ENCODE data around the gene ALG1.
A peak's percentile ranks its signal among the peaks of the same experiment; 100 is the strongest.
"Not testable (repeated sequence)": the region's sequence is repeated elsewhere in the genome, so short reads cannot be mapped to it uniquely, and the experiment has no call there.

The ALG1 gene

DNA sequence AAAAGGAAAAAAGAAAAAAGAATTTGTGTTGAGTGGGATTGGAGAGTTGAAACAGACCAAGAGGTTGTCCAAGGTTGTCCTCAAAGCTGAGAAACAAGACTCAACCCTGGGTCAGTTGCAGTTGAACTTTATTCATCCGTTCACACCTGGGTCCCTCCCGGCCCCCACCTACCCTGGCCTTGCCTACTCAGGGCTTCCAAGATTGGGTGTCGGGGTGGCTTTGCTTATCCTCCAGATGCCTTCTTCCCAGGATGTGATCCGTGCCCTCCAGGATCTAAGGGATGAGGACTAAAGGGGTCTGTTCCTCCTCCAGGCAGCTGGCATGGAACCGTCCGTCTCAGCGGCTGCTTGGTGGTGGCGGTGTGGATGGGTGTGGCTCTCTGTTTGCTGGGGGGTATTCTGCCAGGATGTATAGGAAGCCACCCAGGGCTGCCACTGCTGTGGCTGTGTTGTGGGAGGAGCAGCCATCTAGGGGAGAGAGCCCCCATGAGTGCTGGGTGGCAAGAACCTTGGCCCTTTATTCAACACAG lies 27.6 kb upstream of the ALG1 start:
- no peak for DNase-seq (ENCODE audit: low spot score)
- in situ Hi-C loops (cut with MboI; ENCODE audit: low sequenced_read_pairs, unreplicated experiment), result no loop called here
- TF ChIP-seq, protein P1, sequence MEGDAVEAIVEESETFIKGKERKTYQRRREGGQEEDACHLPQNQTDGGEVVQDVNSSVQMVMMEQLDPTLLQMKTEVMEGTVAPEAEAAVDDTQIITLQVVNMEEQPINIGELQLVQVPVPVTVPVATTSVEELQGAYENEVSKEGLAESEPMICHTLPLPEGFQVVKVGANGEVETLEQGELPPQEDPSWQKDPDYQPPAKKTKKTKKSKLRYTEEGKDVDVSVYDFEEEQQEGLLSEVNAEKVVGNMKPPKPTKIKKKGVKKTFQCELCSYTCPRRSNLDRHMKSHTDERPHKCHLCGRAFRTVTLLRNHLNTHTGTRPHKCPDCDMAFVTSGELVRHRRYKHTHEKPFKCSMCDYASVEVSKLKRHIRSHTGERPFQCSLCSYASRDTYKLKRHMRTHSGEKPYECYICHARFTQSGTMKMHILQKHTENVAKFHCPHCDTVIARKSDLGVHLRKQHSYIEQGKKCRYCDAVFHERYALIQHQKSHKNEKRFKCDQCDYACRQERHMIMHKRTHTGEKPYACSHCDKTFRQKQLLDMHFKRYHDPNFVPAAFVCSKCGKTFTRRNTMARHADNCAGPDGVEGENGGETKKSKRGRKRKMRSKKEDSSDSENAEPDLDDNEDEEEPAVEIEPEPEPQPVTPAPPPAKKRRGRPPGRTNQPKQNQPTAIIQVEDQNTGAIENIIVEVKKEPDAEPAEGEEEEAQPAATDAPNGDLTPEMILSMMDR (IDR thresholded peaks at IDR 0.05; ENCODE audit: borderline replicate concordance, control extremely low read depth, extremely low read depth, insufficient read depth, missing control alignments), result no peak

DNA sequence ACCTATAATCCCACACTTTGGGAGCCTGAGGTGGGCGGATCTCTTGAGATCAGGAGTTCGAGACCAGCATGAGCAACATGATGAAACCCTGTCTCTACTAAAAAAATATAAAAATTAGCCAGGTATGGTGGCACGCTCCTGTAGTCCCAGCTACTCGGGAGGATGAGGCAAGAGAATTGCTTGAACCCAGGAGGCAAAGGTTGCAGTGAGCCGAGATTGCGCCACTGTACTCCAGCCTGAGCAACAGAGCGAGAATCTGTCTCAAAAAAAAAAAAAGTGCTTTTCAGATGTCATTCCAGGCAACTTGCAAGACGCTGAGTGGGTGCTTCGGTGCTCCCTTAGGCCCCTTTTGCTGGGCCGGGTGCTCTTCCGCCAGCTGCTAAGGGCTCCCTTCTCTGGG lies 27.1 kb upstream of the ALG1 start:
- in situ Hi-C loops (cut with MboI; ENCODE audit: low sequenced_read_pairs, unreplicated experiment); DNase-seq (ENCODE audit: low spot score): not testable (repeated sequence)

DNA sequence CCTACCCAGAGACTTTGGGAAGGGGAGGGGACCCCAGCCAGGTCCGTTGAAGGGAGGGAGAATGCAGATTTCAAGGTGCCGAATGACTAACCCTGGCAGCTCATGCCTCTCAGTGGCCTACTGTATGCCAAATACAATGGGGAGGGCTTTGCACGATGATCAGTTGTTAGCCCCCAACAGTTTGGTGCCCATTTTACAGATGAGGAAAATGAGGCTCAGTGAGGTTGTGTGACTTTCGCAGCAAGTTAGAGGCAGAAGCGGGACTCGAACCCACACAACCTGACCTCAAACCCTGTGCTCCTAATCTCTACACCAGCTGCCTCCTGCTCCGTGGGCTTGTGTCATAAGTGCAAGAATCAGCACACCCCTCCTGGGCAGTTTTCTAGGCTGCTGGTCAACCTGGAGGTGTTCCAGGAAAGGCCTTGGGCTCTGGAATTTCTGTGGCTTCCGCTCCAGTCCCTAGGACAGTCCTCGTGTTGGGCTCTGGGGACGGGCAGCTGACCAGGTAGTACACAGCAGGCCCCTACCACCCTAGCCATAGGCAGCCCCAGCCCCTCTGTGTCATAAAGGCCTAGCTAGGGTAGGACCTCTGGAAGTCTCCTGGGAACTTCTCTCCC lies 26.0 kb upstream of the ALG1 start:
- TF ChIP-seq, protein P1 (IDR thresholded peaks at IDR 0.05; ENCODE audit: borderline replicate concordance, control extremely low read depth, extremely low read depth, insufficient read depth, missing control alignments), result no peak
- in situ Hi-C loops (cut with MboI; ENCODE audit: low sequenced_read_pairs, unreplicated experiment), result no loop called here
- DNase-seq (ENCODE audit: low spot score), result no peak

DNA sequence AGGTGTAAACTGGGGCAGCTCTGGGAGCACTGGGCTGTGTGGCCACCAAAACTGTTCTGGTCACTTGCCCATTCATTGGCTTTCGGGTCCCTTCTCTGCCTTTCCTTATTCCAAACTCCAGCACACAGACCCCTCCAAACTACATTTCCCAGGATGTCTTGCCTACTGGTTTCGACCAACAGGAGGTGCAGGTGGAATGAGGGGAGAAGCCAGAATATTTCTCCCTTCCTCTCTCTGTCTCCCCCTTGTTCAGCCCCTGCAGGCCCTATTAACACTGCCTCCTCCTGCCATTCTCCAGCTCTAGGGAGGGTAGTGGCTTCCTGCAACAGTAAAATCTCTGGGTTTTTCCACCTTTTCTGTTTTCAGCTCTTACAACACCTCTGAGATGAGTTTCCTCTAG lies 24.7 kb upstream of the ALG1 start:
- in situ Hi-C loops (cut with MboI; ENCODE audit: low sequenced_read_pairs, unreplicated experiment), result no loop called here
- TF ChIP-seq, protein P1 (IDR thresholded peaks at IDR 0.05; ENCODE audit: borderline replicate concordance, control extremely low read depth, extremely low read depth, insufficient read depth, missing control alignments), result no peak
- no peak for DNase-seq (ENCODE audit: low spot score)

DNA sequence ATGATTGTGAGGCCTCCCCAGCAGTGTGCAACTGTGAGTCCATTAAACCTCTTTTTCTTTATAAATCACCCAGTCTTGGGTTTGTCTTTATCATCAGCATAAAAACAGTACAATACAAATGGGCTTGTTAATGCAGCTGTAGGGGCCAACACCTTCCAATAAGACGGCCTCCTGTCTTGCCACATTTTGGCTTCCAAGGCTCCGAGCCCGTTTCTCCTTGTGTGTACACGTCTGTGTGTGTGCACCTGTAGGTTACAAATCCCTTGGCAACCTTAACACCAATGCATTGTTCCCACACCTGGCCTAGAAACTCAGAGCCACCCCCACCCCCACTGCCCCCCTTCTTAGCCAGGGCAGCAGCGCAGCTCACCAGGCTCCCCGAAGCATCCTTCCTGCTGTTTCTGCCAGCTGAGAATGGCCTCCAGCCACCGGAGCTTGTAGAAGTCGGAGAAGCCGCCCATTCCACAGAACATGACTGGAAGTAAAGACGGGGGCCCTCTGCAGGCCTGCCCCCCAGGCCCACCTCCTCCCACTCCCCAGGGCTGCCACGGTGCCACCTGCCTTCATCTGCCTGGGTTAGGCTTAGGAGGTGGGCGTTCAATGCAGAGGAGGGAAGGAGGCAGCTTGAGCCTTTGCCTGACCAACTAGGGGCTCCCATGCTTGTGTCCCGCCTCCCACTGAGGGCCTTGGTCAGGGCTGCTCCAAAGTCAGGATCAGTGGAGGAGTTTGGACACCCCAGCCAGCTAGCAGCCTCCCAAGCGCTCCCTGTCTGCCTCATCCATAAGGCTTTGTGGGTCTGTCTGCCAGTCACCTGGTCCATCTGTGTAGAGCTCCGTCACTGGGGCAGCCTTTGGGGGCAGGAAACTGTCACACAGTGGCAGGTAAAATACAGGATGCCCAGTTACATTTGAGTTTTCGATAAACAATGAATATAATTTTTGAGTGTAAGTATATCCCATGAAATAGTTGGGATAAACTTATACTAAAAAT lies 16.5 kb upstream of the ALG1 start:
- in situ Hi-C loops (cut with MboI; ENCODE audit: low sequenced_read_pairs, unreplicated experiment), result no loop called here
- DNase-seq (ENCODE audit: low spot score), result no peak

DNA sequence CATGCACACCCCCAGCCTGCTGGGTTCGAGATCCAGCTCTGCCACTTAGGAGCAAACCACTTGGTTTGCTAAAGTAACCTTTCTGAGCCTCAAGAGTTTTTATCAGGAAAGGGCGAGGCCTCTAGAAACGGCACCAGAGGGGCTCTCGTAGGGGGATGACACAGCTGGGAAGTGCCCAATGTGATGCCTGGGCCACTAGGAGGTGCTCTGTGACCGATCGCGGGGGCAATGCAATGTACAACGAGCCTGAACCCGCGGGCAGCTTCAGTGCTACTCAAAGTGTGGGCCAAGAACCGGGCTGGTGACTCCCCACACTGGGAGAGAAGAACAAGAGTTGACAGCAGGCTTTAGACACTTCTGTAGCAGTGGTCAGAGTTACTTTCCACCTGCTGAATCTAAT lies 15.3 kb upstream of the ALG1 start:
- in situ Hi-C loops (cut with MboI; ENCODE audit: low sequenced_read_pairs, unreplicated experiment), result no loop called here
- peak; percentile 78 for DNase-seq (ENCODE audit: low spot score)
- TF ChIP-seq, protein P1 (IDR thresholded peaks at IDR 0.05; ENCODE audit: borderline replicate concordance, control extremely low read depth, extremely low read depth, insufficient read depth, missing control alignments), result peak; percentile 50

More for the DNA sequence above, 16.5 kb upstream of the ALG1 start:
- TF ChIP-seq, protein P1 (IDR thresholded peaks at IDR 0.05; ENCODE audit: borderline replicate concordance, control extremely low read depth, extremely low read depth, insufficient read depth, missing control alignments), result no peak

DNA sequence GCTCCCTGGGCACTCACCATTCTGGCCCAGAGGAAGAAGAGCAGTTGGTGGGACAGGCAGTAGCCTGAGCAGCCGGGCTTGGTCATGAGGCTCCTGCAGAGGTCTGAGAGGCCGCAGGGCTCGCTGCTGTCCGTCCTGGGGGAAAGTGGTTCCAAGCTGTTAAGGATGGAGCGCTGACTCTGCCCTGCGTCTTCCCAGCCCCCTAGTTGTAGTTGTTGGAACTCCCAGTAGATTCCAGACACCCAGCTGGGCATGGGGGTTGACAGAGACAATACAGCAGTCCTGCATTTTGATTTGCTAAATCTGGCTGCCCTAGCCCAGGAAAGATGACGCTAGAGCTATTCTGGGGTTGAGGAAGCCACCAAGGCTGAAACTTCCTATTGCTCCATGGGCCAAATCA lies 13.2 kb upstream of the ALG1 start:
- DNase-seq (ENCODE audit: low spot score), result no peak
- TF ChIP-seq, protein P1 (IDR thresholded peaks at IDR 0.05; ENCODE audit: borderline replicate concordance, control extremely low read depth, extremely low read depth, insufficient read depth, missing control alignments), result no peak
- in situ Hi-C loops (cut with MboI; ENCODE audit: low sequenced_read_pairs, unreplicated experiment), result no loop called here

All from GM13976 (cell line).